GM12872 (cell line): ENCODE data around the gene NFAT5.

Source experiments
- CTCF ChIP-seq: IDR thresholded peaks from 3 replicates; pipeline ENCODE4 v1.5.1; 2011; ENCODE audit warnings: low read depth, mild to moderate bottlenecking, low read length, moderate library complexity; ENCODE audit not compliant: insufficient read depth

NFAT5 gene

GRCh38 chr16:69621225-69621624 is 55.5 kb downstream of the NFAT5 start:
- no peak for TF ChIP-seq CTCF

GRCh38 chr16:69626256-69626655 is 60.5 kb downstream of the NFAT5 start:
- no peak for TF ChIP-seq CTCF

DNA sequence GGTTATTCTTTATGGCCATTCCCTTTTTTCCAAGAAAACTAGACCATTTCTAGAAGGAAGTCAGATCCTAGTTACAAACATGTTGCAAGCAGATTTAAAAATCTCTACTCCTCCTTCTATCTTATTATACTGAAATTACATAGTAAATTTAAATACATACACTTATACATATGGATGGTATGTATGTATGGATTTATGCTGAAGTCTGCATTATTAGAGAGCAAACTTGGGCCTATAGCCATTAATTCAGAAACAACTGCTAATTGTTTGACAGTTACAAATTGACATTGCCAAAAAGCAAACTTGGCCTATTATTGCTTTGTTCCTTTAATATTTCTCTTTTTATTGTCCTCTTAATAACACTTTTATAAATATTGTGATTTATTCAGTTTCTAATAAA is 67.1 kb downstream of the NFAT5 start:
- TF ChIP-seq CTCF, result no peak

DNA sequence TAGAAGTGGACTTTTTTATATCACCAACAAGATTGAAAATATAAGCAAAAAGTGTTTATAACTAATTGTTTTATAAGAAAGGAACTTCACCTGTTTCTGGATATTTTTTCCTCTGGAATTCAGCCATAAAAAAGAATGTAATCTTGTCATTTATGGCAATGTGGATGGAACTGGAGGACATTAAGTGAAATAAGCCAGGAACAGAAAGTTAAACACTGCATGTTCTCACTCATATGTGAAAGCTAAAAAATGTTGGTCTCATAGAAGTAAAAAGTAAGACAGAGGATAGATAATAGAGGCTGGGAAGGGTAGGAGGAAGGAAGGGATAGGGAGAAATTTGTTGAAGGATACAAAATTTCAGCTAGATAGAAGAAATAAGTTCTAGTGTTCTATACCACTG is 67.6 kb downstream of the NFAT5 start:
- no peak for TF ChIP-seq CTCF

DNA sequence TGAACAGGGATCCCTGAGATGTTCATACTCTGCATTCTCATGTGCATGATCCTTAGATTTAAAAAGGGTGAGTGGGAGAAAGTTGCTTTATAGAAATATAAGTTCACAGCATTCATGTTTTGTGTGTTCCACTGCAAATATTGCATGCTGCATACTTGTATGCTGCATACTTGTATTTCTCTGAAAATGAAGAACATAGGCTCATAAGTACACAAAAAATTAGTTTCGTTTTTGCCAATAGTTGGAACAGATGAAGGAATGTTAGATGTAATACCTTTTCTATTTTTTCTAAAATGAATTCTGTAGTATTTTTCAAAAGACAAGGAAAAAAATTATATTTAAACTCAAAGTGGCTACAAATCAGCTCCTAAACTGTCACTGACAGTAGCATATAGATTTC is 79.0 kb downstream of the NFAT5 start:
- no peak for TF ChIP-seq CTCF

DNA sequence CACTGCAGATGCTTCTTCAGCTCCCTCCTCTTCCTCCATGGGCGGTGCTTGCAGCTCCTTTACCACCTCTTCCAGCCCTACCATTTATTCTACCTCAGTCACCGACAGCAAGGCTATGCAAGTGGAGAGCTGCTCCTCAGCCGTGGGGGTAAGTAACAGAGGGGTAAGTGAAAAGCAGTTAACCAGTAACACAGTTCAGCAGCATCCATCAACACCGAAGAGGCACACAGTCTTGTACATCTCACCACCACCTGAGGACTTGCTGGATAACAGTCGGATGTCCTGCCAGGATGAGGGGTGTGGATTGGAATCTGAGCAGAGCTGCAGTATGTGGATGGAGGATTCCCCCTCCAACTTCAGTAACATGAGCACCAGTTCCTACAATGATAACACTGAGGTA is 81.3 kb downstream of the NFAT5 start:
- TF ChIP-seq CTCF, result no peak

DNA sequence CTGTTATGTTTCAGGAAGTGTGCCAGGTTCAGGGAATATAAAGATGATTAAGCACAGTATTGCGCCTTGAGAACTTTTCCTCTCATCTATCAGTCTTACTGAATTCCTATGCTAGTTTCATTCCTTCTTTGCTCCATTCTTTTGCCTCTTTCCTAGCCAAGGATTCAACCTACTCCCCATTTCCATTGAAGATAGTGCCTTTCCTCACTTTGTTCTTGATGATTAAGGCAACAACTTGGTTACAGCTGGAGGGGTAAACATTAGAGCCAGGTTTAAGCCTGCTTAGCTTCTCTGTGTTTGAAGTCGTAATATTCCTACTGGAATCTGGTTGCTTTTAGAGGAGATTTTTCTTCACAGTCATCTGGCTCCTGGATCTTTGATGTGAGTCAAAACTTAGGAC is 85.5 kb downstream of the NFAT5 start:
- no peak for TF ChIP-seq CTCF
